ENCODE measurements around the gene ZNF655.
A peak's percentile ranks its signal among the peaks of the same experiment; 100 is the strongest.

ZNF655 gene

DNA sequence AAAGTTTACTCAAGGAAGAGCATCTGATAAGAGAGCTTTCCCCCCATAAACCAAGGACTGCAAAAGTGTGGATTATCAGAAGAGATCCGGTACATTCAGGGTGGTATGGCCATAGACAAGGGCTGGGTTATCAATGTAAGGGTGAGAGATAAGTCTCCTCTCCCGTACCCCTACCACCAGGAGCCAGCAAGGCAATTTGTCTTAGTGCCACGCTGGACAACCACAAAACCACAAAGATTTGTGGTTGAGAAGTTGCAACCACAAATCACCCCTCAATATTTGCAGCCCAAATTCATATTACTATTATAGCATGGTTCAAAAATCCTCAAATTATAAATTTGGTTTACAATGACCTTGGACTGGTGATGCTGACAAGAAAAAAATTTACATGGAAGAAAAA is 56.1 kb downstream of the ZNF655 start:
- TF ChIP-seq CTCF (IDR thresholded peaks at IDR 0.05; ENCODE audit: extremely low read depth, missing control alignments) = no peak

DNA sequence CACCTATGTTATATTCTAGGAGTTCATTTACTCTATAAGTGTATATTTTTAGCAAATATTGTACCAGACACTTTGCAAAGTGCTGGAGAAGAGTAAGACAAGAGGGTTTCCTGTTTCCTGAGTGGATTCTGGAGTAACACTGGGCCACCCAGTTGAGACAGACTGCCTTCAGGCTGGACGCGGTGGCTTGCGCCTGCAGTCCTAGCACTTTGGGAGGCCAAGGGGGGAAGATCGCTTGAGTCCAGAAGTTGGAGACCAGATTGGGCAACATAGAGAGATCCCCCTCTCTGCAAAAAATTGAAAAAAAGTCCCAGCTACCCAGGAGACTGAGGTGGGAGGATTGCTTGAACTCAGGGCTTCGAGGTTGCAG is 57.5 kb downstream of the ZNF655 start:
- no peak for DNase-seq (ENCODE audit: low spot score)
- no peak for TF ChIP-seq CTCF (IDR thresholded peaks at IDR 0.05; ENCODE audit: extremely low read depth, missing control alignments)

More for the DNA sequence above, 56.1 kb downstream of the ZNF655 start:
- DNase-seq (ENCODE audit: low spot score) = no peak

GRCh38 chr7:99616359-99617191 is 58.1 kb downstream of the ZNF655 start, which contains the start of gene ZSCAN25:
Gene ZSCAN25 (plus strand): TSS chr7:99616946. CDS start chr7:99619607, 2,661 bp downstream.
- peak; percentile 93 for DNase-seq (ENCODE audit: low spot score)
- no peak for TF ChIP-seq CTCF (IDR thresholded peaks at IDR 0.05; ENCODE audit: extremely low read depth, missing control alignments)

GRCh38 chr7:99617192-99617781 is 58.8 kb downstream of the ZNF655 start:
- no peak for TF ChIP-seq CTCF (IDR thresholded peaks at IDR 0.05; ENCODE audit: extremely low read depth, missing control alignments)
- no peak for DNase-seq (ENCODE audit: low spot score)

GRCh38 chr7:99618726-99619125 is 60.3 kb downstream of the ZNF655 start:
- no peak for TF ChIP-seq CTCF (IDR thresholded peaks at IDR 0.05; ENCODE audit: extremely low read depth, missing control alignments)
- DNase-seq (ENCODE audit: low spot score) = no peak

GRCh38 chr7:99619571-99620130 is 61.2 kb downstream of the ZNF655 start:
- TF ChIP-seq CTCF (IDR thresholded peaks at IDR 0.05; ENCODE audit: extremely low read depth, missing control alignments) = no peak
- no peak for DNase-seq (ENCODE audit: low spot score)

DNA sequence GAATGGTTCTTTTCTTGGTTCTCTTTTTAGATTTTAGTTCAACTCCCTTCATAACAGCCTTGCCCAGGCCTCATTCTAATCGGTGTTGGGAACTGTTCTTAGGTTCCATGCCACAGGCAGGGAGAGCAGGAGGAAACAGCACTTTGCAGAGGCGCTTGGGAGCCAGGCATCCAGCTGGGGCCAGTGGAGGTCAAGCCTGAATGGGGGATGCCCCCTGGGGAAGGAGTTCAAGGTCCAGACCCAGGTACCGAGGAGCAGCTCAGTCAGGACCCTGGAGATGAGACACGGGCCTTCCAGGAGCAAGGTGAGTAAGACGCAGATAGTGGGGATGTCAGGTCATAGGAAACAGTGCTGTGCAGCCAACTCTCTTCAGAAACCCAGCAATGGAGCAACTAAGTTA is 62.8 kb downstream of the ZNF655 start:
- no peak for TF ChIP-seq CTCF (IDR thresholded peaks at IDR 0.05; ENCODE audit: extremely low read depth, missing control alignments)
- no peak for DNase-seq (ENCODE audit: low spot score)
